GM12873 (cell line): Measurements from ENCODE around the gene ICOS.

Experiments
- CTCF ChIP-seq: IDR thresholded peaks from 2 replicates; pipeline ENCODE4 v1.5.1; 2012; ENCODE audit warnings: low read depth, mild to moderate bottlenecking, moderate library complexity, low read length, control low read depth; ENCODE audit not compliant: insufficient read depth; ENCODE audit errors: missing control alignments

Gene ICOS

DNA sequence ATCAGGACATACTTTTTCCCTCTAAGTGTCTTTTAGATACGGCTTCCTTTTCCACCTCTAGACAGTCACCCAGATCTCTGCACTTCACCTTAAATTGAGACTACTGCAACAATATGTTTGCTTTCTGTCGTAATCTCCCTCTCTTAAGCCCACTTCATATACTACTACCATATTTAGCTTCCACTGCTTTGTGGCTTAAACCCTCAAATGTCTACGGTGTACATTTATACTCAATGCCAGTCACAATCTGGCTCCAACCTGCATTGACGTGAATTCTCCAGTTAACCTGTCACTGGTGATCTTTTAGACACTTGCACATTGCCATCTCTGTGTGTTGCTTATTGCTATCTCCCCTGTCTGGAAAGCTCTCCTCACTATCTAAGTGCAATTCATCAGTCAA, 56.4 kb downstream of the ICOS start:
- no peak for TF ChIP-seq CTCF

DNA sequence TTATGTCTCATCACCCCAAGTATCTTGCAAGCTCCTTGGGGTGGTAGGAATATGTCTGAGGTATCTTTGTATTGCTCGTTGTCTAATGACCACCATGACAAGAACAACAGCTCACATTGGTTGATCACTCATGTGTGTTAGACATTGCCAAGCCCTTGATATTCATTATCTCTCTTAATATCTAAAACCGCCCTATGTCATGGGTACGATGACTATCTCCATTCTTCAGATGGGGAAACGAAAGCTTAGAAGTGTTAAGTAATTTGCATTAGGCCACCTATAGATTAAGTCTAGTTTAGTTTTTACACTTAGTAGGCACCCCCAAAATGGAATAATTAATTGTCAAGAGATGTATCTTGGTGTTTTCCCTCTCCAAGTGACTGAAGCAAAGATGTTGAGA, 57.0 kb downstream of the ICOS start:
- no peak for TF ChIP-seq CTCF

DNA sequence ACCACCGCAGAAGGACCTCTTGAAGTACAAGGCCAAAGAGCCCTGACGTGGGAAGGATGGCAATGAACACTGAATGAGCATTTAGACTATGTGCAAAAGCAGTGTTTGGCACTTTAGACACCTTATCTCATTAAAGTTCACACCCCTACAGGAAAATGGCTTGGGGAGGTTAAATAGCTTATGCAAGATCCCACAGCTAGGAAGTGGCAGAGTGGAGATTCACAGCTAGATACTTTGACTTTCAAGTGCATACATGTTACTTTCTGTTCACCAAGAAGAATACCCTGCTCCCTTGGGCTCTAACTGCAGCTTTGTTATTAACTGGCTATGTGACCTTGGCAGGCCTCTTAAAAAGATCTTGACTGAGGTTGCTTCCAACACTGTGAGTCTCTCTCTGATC, 58.2 kb downstream of the ICOS start:
- TF ChIP-seq CTCF = no peak

DNA sequence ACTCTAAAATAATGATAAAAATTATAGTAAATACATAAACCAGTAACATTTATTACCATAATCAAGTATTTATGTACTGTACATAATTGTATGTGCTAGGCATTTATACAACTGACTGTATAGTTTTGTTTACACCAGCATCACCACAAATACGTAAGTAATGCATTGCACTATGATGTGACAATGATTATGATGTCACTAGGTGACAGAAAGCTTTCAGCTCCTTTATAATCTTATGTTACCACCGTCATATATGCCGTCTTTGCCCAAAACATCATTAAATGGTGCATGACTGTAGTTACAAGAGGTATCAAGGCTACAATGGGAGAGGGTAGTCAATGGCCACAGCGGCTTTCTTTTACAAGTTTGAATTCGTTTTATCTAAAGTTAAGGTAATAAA, 60.1 kb downstream of the ICOS start:
- TF ChIP-seq CTCF = no peak

- TF ChIP-seq CTCF = no peak
These were observed 60.9 kb downstream of the ICOS start for GRCh38 chr2:203997481-203997880.

DNA sequence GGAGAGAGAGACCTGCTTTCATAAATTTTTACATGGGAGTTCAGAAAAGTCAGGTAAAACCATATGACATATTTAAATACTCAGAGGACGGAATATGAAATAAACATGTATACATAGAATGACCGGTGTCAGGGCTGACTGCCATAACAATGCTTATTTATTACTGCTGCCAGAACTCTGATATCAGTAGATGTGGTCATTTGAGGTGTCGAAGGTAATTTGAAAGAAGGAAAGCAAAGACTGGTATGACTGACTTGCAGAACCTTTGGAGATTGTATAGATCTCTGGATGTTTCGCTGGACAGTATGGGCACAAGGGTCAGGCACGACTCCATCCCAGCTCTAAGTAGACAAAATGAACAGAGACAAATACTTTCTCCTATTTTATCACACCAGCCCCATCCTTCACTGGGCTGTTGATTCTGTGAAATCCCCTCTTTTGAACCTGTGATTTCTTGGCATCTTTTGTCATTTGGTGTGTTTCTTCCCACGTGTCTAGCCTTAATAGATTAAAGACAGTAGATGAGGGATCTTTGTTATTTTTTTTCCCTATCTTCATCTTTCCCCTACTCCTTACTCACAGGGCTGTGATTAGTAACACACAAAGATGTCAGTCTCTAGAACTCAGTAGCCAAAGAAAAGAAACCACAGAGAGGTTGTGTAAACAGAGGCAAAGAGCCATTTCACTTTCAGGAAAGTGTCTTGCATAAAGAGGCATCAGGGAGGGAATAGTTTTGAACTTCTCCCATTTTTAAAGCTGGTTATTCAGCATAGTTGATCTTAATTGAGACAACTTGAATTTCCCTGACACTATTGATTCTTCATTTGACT, 61.6 kb downstream of the ICOS start:
- no peak for TF ChIP-seq CTCF

DNA sequence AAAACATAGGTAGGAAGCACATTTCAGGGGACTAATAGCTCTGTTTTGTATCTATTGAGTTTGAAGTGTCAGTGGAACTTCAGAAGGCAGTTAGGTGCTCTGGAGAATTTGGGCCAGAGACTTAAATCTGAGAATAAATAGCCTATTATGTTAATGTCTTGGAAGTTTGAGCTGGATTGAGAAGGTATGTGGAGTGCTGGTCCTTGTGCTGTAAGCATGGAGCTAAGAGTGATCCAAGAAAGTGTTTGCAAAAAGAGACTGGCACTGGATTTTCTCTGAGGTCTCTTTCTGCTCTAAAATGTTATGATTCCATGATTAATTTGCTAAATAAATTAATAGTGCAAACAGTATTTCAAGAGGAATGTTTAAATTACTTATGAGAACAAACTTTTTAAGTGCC, 63.3 kb downstream of the ICOS start:
- TF ChIP-seq CTCF = no peak

DNA sequence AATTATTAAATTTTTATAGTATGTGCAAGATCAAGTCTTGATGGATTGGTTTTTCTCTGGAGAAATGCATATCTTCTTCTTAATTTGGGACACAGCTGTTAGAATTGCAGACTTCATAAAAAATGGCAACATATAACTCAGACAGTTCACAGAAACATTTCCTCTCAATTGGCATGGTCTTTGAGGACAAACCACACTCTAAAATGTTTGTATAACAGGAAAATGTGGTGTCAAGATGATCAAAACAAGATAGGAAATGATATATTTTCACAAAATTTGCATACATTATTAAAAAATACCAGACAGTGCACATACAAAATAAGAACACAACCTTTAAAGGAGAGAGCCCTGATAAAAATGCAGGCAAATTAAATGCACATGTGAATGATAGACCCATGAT, 63.9 kb downstream of the ICOS start:
- TF ChIP-seq CTCF = no peak
